H9 (cell line): ENCODE measurements around the gene TBCK. TPM values are rescaled to one million over a fixed set of nuclear protein-coding genes. Genes with fewer than 3 reads are reported as not detected.

Experiments used
- DNase-seq: peaks from one replicate; pipeline ENCODE4 v3.0.0-alpha.2; 2017
- H2AFZ ChIP-seq: one replicate; pipeline ENCODE4 v1.6.1; 2013; ENCODE audit warnings: mild to moderate bottlenecking, low read length, control low read depth, moderate library complexity
- H2AK5ac ChIP-seq: 2 replicates; pipeline ENCODE4 v1.6.1; 2013; ENCODE audit warnings: low read length, control low read depth, mixed read lengths; ENCODE audit not compliant: insufficient read length
- H2BK120ac ChIP-seq: one replicate; pipeline ENCODE4 v1.6.1; 2013; ENCODE audit warnings: low read depth, mild to moderate bottlenecking, low read length, control low read depth, inconsistent platforms; ENCODE audit not compliant: poor library complexity, severe bottlenecking
- H2BK12ac ChIP-seq: 2 replicates; pipeline ENCODE4 v1.6.1; 2013; ENCODE audit warnings: low read length, control low read depth, mixed read lengths, low read depth; ENCODE audit not compliant: insufficient read length
- H2BK15ac ChIP-seq: 2 replicates; pipeline ENCODE4 v1.6.1; 2013; ENCODE audit warnings: low read depth, low read length, control low read depth
- H2BK20ac ChIP-seq: one replicate; pipeline ENCODE4 v1.6.1; 2013; ENCODE audit warnings: low read depth, mild to moderate bottlenecking, low read length, control low read depth, inconsistent platforms; ENCODE audit not compliant: poor library complexity, severe bottlenecking
- H2BK5ac ChIP-seq: 2 replicates; pipeline ENCODE4 v1.6.1; 2013; ENCODE audit warnings: low read length, control low read depth, mixed read lengths; ENCODE audit not compliant: insufficient read length
- H3K14ac ChIP-seq: 2 replicates; pipeline ENCODE4 v1.6.1; 2013; ENCODE audit warnings: low read length, control low read depth; ENCODE audit not compliant: insufficient read depth
- H3K18ac ChIP-seq: 2 replicates; pipeline ENCODE4 v1.6.1; 2013; ENCODE audit warnings: low read depth, mild to moderate bottlenecking, mixed read lengths, low read length, control low read depth; ENCODE audit not compliant: insufficient read length
- H3K23ac ChIP-seq: 2 replicates; pipeline ENCODE4 v1.6.1; 2013; ENCODE audit warnings: low read length, control low read depth, mixed read lengths, low read depth; ENCODE audit not compliant: insufficient read length
- H3K23me2 ChIP-seq: 2 replicates; pipeline ENCODE4 v1.6.1; 2013; ENCODE audit warnings: low read depth, mild to moderate bottlenecking, mixed read lengths, low read length, control low read depth; ENCODE audit not compliant: insufficient read length, poor library complexity, severe bottlenecking
- H3K27ac ChIP-seq: 2 replicates; pipeline ENCODE4 v1.5.1; 2013; ENCODE audit warnings: low read length, control low read depth, mixed read lengths, low read depth; ENCODE audit not compliant: insufficient read length
- H3K27me3 ChIP-seq: 2 replicates; pipeline ENCODE4 v1.6.1; 2013; ENCODE audit warnings: low read length, control low read depth, inconsistent platforms; ENCODE audit not compliant: insufficient read depth
- H3K4ac ChIP-seq: 2 replicates; pipeline ENCODE4 v1.6.1; 2013; ENCODE audit warnings: low read depth, mild to moderate bottlenecking, control low read depth, inconsistent platforms, low read length, moderate library complexity
- H3K4me1 ChIP-seq: 2 replicates; pipeline ENCODE4 v1.6.1; 2013; ENCODE audit warnings: low read length, control low read depth, inconsistent platforms; ENCODE audit not compliant: insufficient read depth
- H3K4me2 ChIP-seq: 2 replicates; pipeline ENCODE4 v1.6.1; 2013; ENCODE audit warnings: low read length, control low read depth, mixed read lengths; ENCODE audit not compliant: insufficient read length, insufficient read depth
- H3K56ac ChIP-seq: 2 replicates; pipeline ENCODE4 v1.6.1; 2013; ENCODE audit warnings: low read depth, mild to moderate bottlenecking, mixed read lengths, low read length, control low read depth; ENCODE audit not compliant: insufficient read length
- H3K79me1 ChIP-seq: 2 replicates; pipeline ENCODE4 v1.6.1; 2013; ENCODE audit warnings: low read depth, mild to moderate bottlenecking, moderate library complexity, low read length, control low read depth, inconsistent platforms; ENCODE audit not compliant: insufficient read depth, poor library complexity, severe bottlenecking
- H3K79me2 ChIP-seq: 2 replicates; pipeline ENCODE4 v1.6.1; 2013; ENCODE audit warnings: low read length, control low read depth, inconsistent platforms; ENCODE audit not compliant: insufficient read depth
- H3K9ac ChIP-seq: 2 replicates; pipeline ENCODE4 v1.6.1; 2013; ENCODE audit warnings: low read length, control low read depth, mixed read lengths; ENCODE audit not compliant: insufficient read length; ENCODE audit errors: extremely low read depth
- H3K9me3 ChIP-seq: one replicate; pipeline ENCODE4 v1.6.1; 2013; ENCODE audit warnings: low read depth, low read length, inconsistent platforms; ENCODE audit not compliant: control insufficient read depth
- H3T11ph ChIP-seq: one replicate; pipeline ENCODE4 v1.6.1; 2013; ENCODE audit warnings: mild to moderate bottlenecking, low read length, control low read depth, inconsistent platforms
- H4K20me1 ChIP-seq: one replicate; pipeline ENCODE4 v1.6.1; 2013; ENCODE audit not compliant: control insufficient read depth, insufficient read length, insufficient read depth
- H4K5ac ChIP-seq: 2 replicates; pipeline ENCODE4 v1.6.1; 2013; ENCODE audit warnings: low read depth, mild to moderate bottlenecking, mixed read lengths, low read length, control low read depth; ENCODE audit not compliant: insufficient read length
- H4K8ac ChIP-seq: replicated peaks from 2 replicates; pipeline ENCODE4 v1.6.1; 2013; ENCODE audit warnings: low read length, control low read depth, mixed read lengths, low read depth; ENCODE audit not compliant: insufficient read length
- H4K91ac ChIP-seq: 2 replicates; pipeline ENCODE4 v1.6.1; 2013; ENCODE audit warnings: low read depth, mild to moderate bottlenecking, moderate library complexity, mixed read lengths, low read length, control low read depth; ENCODE audit not compliant: insufficient read length
- H3K27ac Mint-ChIP-seq, 3 experiments: 2 replicates in 2 of 3; 3 replicates in 1 of 3; pipeline ENCODE4 v1.8.0; 2020 to 2021; ENCODE audit warnings: mixed read lengths in 3 of 3, mild to moderate bottlenecking in 1 of 3, moderate library complexity in 1 of 3
- H3K27me3 Mint-ChIP-seq: 2 replicates; pipeline ENCODE4 v1.8.0; 2021; ENCODE audit warnings: low read depth, mild to moderate bottlenecking, moderate library complexity, mixed read lengths
- H3K36me3 Mint-ChIP-seq, 3 experiments: 2 replicates in 2 of 3; 3 replicates in 1 of 3; pipeline ENCODE4 v1.8.0; 2020 to 2021; ENCODE audit warnings: low read depth in 3 of 3, mixed read lengths in 3 of 3; ENCODE audit not compliant: insufficient read depth in 1 of 3
- H3K4me1 Mint-ChIP-seq, 2 experiments: 2 replicates each; pipeline ENCODE4 v1.8.0; 2020; ENCODE audit warnings: mixed read lengths in 2 of 2
- H3K4me3 Mint-ChIP-seq, 2 experiments: 2 replicates in 1 of 2; 3 replicates in 1 of 2; pipeline ENCODE4 v1.8.0; 2020 to 2021; ENCODE audit warnings: mild to moderate bottlenecking in 2 of 2, mixed read lengths in 2 of 2, moderate library complexity in 1 of 2
- H3K9me3 Mint-ChIP-seq, 2 experiments: 2 replicates in 1 of 2; 3 replicates in 1 of 2; pipeline ENCODE4 v1.8.0; 2020; ENCODE audit warnings: mild to moderate bottlenecking in 2 of 2, mixed read lengths in 2 of 2, moderate library complexity in 1 of 2
- total RNA-seq: library from RNA; stranded (reverse); gene quantifications from 2 replicates; pipeline ENCODE4 v1.2.1, GENCODE V29; 2021
- TF ChIP-seq, protein P1 (sequence below): fragments of 200-600 bp; sonication (generic); conservative IDR thresholded peaks from 3 replicates; pipeline ENCODE4 v1.8.0; 2021; ENCODE audit warnings: antibody characterized with exemption, mild to moderate bottlenecking

TBCK gene
- total RNA-seq, 1 experiment from 2014 or later: 22.1 TPM

DNA sequence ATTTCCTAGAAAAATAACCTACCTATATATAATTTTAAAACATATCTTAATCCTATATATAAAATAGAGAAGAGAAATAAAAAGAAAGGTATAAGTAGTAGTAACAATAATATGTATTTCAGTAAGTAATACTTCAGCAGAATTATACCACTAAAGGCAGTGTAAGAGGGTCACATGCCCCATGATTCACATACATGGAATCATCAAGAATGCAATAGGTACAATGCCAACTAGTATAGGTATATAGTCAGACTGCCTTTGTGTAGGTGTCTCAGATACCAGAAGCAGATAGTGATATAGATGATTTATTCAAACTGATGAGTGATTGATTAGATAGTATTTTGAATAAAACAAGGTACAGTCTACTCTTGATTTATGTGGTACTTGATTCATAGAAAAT is 9.8 kb upstream of the TBCK start:
- Histone ChIP-seq H4K8ac (no peak overlapping the region), H3K9ac (no peak overlapping the region), H3K4me1 (no peaks in the 10 kb centered on the region), H3K56ac (no peak overlapping the region), H3K14ac (no peak overlapping the region), H3K9me3 (no peaks in the 10 kb centered on the region), H3K79me2 (no peaks in the 10 kb centered on the region), H2AK5ac (no peak overlapping the region), H2BK20ac (no peak overlapping the region), H2AFZ (no peak overlapping the region), H4K20me1 (no peaks in the 10 kb centered on the region), H2BK120ac (no peak overlapping the region), H4K5ac (no peak overlapping the region), H3K4me2 (no peak overlapping the region), H2BK5ac (no peak overlapping the region), H3K23me2 (no peaks in the 10 kb centered on the region), H3K79me1 (no peaks in the 10 kb centered on the region), H3K27ac (no peak overlapping the region), H2BK12ac (no peak overlapping the region), H3K23ac (no peak overlapping the region), H3K18ac (no peak overlapping the region), H3K4ac (no peak overlapping the region), H3T11ph (no peak overlapping the region), H2BK15ac (no peak overlapping the region), H4K91ac (no peak overlapping the region), H3K27me3 (no peaks in the 10 kb centered on the region)
- no peak for DNase-seq
- Mint-ChIP-seq H3K9me3 (peaks cover 4 to 7% of the 10 kb centered on the region in 2 experiments; a peak in 4 of 5 replicates), H3K36me3 (peaks cover 10 to 35% (median 30%) of the 10 kb centered on the region in 3 experiments; a peak in 6 of 7 replicates), H3K27me3 (no peaks in the 10 kb centered on the region), H3K4me3 (no peak overlapping the region), H3K27ac (no peak overlapping the region), H3K4me1 (peaks cover 9 to 10% of the 10 kb centered on the region in 2 experiments)
- TF ChIP-seq, protein P1, sequence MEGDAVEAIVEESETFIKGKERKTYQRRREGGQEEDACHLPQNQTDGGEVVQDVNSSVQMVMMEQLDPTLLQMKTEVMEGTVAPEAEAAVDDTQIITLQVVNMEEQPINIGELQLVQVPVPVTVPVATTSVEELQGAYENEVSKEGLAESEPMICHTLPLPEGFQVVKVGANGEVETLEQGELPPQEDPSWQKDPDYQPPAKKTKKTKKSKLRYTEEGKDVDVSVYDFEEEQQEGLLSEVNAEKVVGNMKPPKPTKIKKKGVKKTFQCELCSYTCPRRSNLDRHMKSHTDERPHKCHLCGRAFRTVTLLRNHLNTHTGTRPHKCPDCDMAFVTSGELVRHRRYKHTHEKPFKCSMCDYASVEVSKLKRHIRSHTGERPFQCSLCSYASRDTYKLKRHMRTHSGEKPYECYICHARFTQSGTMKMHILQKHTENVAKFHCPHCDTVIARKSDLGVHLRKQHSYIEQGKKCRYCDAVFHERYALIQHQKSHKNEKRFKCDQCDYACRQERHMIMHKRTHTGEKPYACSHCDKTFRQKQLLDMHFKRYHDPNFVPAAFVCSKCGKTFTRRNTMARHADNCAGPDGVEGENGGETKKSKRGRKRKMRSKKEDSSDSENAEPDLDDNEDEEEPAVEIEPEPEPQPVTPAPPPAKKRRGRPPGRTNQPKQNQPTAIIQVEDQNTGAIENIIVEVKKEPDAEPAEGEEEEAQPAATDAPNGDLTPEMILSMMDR: no peak
